ENCODE data around the gene SEC14L1.

The SEC14L1 gene

DNA sequence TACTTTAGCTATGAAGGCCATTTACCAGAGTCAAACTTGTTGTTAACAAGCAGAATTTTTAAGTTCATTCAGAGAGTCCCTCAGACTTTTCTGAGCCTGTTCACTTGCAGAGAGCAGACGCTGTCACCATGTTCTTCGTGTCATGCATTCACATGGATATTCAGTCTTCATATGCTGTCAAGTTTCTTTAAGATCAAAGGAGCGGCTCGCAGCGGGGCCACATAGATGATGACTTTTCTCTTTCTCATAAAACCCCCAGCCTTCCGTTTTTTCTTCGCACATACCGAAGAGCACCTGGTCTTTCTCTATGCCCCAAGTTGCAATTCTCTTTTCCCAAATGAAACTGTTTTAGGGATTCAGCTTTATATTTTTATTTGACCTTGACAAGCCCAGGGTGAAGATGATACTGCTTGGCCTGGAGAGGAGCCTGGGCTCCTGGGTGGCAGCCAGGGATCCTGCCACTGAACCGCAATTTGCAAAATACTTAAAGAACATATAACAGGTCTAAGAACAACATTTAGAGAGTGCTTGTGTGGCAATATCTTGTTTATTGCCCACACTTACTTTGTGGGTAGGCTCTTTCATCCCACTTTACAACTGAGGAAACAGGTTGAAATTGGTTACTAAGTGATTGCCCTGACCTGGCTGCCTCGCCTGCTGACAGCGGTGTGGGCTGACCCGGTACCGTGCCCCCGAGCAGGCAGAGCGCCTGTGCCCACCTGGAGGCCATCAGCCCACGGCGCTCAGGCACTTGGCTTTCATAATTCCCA lies 22.9 kb downstream of the SEC14L1 start (continued):
- no peak for TF ChIP-seq PATZ1 (tag by site-specific recombination; IDR thresholded peaks at IDR 0.05)
- TF ChIP-seq EGR2 (tag by site-specific recombination; IDR thresholded peaks at IDR 0.05; ENCODE audit: low read depth), result peak; percentile 91

DNA sequence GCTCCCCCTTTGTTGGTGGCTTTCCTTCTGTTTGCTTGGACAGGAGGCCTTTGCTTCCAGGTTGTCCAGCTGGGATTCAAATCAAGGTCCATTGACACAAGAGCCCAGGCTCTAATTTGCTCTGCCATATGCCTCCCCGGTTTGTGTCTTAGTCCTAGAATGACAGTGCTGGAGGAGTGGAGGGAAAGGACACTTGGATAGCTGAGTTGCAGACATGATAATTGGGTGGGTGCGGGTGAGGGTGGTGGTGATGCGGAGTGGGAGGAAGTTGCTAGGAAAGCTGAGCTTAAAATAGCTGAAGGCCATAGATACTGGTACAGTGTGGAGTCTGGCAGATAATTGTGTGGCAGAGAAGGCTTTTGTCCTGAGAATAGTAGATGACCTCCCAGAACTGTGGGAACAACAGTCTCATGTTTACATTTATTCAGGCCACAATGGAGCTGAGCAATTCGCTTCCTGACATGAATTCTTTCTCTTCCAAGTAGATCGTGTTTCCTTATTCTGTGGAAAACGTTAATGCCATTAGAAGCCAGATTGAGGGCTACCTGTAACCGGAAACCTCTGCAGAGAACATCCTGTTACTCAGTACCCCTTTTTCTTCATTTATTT lies 23.8 kb downstream of the SEC14L1 start:
- CTCF ChIA-PET, result interaction anchor here (0.7 kb wide), 1 partner anchor 43 kb away, joined by 3 read pairs; no protein-coding TSS in a partner anchor
- no peaks in the 10 kb centered on the region for H3K9me3 ChIP-seq (ENCODE audit: control insufficient read depth, insufficient read depth, low read depth, low read length)
- no peak overlapping the region for H3K27ac ChIP-seq (ENCODE audit: extremely low read depth, low read depth, low read length)
- TF ChIP-seq ZFHX2 (tag by site-specific recombination; conservative IDR thresholded peaks at IDR 0.05), result peak; percentile 56
- peak; percentile 80 for TF ChIP-seq EGR2 (tag by site-specific recombination; IDR thresholded peaks at IDR 0.05; ENCODE audit: low read depth)
- no peak for TF ChIP-seq ZBTB26 (tag by site-specific recombination; optimal IDR thresholded peaks at IDR 0.05)
- peak; percentile 48; the same call in 1 of the 2 replicates for TF ChIP-seq ZNF600 (tag by site-specific recombination; IDR thresholded peaks at IDR 0.05)
- H3K4me3 ChIP-seq (ENCODE audit: low read depth, low read length), result no peak overlapping the region
- H3K36me3 ChIP-seq (ENCODE audit: control insufficient read depth in 2 of 2, insufficient read depth in 1 of 2, low read length in 2 of 2), result peaks cover 0 to 4% of the 10 kb centered on the region in 2 experiments; a peak in 1 of 3 replicates
- POLR2A ChIA-PET, result interaction anchor here (1.2 kb wide), 1 partner anchor 13 kb away, joined by 3 read pairs; no protein-coding TSS in a partner anchor
- peaks cover 16% of the 10 kb centered on the region for H3K4me1 ChIP-seq (ENCODE audit: control insufficient read depth, insufficient read depth, low read length)

- H3K4me3 ChIP-seq (ENCODE audit: low read depth, low read length), result no peak overlapping the region
- peaks cover 11% of the 10 kb centered on the region for H3K4me1 ChIP-seq (ENCODE audit: control insufficient read depth, insufficient read depth, low read length)
- H3K27ac ChIP-seq (ENCODE audit: extremely low read depth, low read depth, low read length), result no peak overlapping the region
- no peaks in the 10 kb centered on the region for H3K9me3 ChIP-seq (ENCODE audit: control insufficient read depth, insufficient read depth, low read depth, low read length)
- CTCF ChIA-PET, result interaction anchor here (1.1 kb wide), 1 partner anchor 12 kb away, joined by 3 read pairs; no protein-coding TSS in a partner anchor
- H3K36me3 ChIP-seq (ENCODE audit: control insufficient read depth in 2 of 2, insufficient read depth in 1 of 2, low read length in 2 of 2), result peaks cover 0 to 4% of the 10 kb centered on the region in 2 experiments; a peak in 1 of 3 replicates
- POLR2A ChIA-PET, result interaction anchor here (1.2 kb wide), 1 partner anchor 12 kb away, joined by 3 read pairs; no protein-coding TSS in a partner anchor
- TF ChIP-seq TCF7L2 (IDR thresholded peaks at IDR 0.05; ENCODE audit: borderline replicate concordance, low read depth, low read length) (no peak), ZNF362 (tag by site-specific recombination; IDR thresholded peaks at IDR 0.05) (no peak), SCRT1 (tag by site-specific recombination; IDR thresholded peaks at IDR 0.05; ENCODE audit: borderline replicate concordance) (no peak), ZNF19 (tag by site-specific recombination; IDR thresholded peaks at IDR 0.05; ENCODE audit: low read depth) (no peak), ZNF830 (tag by site-specific recombination; IDR thresholded peaks at IDR 0.05; ENCODE audit: low read depth) (no peak), ZNF670 (tag by site-specific recombination; IDR thresholded peaks at IDR 0.05; ENCODE audit: low read depth) (no peak), ZNF660 (tag by site-specific recombination; IDR thresholded peaks at IDR 0.05) (no peak), SETDB1 (IDR thresholded peaks at IDR 0.05; ENCODE audit: insufficient read length, low read length) (no peak), ZNF560 (tag by site-specific recombination; IDR thresholded peaks at IDR 0.05; ENCODE audit: borderline replicate concordance) (no peak), ZNF629 (tag by site-specific recombination; IDR thresholded peaks at IDR 0.05) (no peak), KLF1 (tag by site-specific recombination; IDR thresholded peaks at IDR 0.05) (no peak)
- TF ChIP-seq, protein P1, sequence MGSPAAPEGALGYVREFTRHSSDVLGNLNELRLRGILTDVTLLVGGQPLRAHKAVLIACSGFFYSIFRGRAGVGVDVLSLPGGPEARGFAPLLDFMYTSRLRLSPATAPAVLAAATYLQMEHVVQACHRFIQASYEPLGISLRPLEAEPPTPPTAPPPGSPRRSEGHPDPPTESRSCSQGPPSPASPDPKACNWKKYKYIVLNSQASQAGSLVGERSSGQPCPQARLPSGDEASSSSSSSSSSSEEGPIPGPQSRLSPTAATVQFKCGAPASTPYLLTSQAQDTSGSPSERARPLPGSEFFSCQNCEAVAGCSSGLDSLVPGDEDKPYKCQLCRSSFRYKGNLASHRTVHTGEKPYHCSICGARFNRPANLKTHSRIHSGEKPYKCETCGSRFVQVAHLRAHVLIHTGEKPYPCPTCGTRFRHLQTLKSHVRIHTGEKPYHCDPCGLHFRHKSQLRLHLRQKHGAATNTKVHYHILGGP (tag by site-specific recombination; IDR thresholded peaks at IDR 0.05), result no peak
- TF ChIP-seq, protein P2, sequence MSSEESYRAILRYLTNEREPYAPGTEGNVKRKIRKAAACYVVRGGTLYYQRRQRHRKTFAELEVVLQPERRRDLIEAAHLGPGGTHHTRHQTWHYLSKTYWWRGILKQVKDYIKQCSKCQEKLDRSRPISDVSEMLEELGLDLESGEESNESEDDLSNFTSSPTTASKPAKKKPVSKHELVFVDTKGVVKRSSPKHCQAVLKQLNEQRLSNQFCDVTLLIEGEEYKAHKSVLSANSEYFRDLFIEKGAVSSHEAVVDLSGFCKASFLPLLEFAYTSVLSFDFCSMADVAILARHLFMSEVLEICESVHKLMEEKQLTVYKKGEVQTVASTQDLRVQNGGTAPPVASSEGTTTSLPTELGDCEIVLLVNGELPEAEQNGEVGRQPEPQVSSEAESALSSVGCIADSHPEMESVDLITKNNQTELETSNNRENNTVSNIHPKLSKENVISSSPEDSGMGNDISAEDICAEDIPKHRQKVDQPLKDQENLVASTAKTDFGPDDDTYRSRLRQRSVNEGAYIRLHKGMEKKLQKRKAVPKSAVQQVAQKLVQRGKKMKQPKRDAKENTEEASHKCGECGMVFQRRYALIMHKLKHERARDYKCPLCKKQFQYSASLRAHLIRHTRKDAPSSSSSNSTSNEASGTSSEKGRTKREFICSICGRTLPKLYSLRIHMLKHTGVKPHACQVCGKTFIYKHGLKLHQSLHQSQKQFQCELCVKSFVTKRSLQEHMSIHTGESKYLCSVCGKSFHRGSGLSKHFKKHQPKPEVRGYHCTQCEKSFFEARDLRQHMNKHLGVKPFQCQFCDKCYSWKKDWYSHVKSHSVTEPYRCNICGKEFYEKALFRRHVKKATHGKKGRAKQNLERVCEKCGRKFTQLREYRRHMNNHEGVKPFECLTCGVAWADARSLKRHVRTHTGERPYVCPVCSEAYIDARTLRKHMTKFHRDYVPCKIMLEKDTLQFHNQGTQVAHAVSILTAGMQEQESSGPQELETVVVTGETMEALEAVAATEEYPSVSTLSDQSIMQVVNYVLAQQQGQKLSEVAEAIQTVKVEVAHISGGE (tag by site-specific recombination; conservative IDR thresholded peaks at IDR 0.05; ENCODE audit: low read depth), result no peak
Measured at GRCh38 chr17:77165577-77165976, 24.8 kb downstream of the SEC14L1 start.
